ENCODE data around the gene NOTUM. TPM values are rescaled to one million over a fixed set of nuclear protein-coding genes. Genes with fewer than 3 reads are reported as not detected.

NOTUM gene
- total RNA-seq, 4 donors from 2014 or later, result not detected

DNA sequence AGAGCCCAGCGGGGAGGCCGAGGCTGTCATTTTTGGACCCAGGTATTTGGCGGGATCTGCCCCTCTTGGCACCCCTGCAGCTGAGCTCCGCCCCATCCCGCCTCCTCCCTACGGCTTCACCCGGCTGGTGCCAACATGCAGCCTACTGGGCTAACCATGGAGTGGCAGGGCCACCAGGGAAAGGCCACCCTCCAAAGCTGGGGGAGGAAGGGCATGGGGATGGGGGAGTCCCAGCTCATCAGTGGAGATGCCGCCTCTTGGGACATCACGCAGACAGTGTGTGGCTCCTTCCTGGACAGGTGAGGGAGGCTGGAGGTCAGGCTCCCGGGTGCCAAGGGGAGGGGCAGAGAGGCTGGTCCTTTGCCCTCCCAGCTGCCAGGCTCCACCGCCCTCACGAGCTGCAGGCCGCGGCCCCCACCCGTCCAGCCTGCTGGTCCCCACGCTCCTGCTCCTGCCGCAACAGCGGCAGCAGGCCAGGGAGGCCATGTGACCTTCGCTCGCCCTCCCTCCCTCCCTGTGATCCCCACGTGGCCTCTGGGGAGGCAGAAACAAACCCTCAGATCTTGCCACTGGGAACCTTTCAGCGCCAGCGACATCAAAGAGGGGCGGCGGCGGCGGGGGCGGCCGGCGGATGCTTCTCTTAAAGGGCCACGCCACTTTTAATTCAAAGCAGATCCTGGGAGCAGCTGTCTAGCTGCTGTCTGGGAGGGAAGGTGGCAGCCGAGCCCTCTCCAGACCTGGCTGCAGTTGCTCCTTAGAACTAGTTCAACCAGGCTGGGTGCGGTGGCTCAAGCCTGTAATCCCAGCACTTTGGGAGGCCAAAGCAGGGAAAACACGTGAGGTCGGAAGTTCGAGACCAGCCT, 6.8 kb upstream of the NOTUM start:
- TF ChIP-seq, protein P1, sequence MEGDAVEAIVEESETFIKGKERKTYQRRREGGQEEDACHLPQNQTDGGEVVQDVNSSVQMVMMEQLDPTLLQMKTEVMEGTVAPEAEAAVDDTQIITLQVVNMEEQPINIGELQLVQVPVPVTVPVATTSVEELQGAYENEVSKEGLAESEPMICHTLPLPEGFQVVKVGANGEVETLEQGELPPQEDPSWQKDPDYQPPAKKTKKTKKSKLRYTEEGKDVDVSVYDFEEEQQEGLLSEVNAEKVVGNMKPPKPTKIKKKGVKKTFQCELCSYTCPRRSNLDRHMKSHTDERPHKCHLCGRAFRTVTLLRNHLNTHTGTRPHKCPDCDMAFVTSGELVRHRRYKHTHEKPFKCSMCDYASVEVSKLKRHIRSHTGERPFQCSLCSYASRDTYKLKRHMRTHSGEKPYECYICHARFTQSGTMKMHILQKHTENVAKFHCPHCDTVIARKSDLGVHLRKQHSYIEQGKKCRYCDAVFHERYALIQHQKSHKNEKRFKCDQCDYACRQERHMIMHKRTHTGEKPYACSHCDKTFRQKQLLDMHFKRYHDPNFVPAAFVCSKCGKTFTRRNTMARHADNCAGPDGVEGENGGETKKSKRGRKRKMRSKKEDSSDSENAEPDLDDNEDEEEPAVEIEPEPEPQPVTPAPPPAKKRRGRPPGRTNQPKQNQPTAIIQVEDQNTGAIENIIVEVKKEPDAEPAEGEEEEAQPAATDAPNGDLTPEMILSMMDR (IDR thresholded peaks at IDR 0.05; ENCODE audit: low read depth), result no peak

- TF ChIP-seq, protein P1 (IDR thresholded peaks at IDR 0.05; ENCODE audit: low read depth), result no peak
Observed at GRCh38 chr17:81967244-81967532, 6.2 kb upstream of the NOTUM start.

DNA sequence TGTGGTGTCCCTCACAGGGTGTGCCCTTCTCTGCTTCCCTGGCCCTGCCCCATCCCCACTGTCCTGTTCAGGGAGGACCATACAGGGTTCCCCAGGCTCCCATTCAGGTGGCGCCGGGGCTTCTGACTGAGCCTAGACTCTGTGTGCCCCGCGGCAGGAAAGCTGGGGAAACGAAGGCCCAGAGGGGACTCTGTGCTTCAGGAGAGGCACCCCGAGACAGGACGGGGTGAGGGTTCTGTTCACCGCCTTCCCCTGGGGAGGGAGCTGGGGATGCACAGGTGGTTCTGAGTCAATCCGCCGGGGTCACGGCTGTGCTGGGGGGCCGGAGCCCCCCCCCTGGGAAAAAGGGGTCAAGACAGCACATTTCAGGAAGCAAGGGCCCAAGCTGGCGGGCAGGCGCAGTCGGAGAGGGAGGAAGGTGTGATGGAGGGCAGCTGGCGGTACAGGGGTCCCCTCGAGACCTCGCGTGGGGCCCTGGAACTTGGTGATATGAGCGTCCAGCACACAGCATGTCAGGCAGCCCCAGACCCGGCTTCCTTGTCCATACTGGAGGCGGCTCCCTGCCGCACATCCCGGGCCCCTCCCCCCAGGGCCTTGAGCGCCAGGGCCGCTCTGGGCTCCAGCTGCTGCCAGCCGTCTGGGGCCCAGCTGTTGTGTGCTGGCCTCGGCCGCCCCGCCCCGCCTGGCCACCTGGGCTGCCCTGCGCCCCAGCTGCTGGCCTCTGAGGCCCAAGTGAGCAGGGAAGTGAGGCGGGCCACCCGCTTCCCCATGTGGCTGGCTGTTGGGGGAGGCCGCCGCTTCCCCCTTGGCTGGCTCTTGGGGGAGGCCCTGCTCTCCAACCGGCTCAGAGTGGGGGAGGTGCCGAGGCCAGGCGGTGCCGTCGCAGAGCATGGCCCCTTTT, 5.6 kb upstream of the NOTUM start:
- TF ChIP-seq, protein P1 (IDR thresholded peaks at IDR 0.05; ENCODE audit: low read depth), result no peak

DNA sequence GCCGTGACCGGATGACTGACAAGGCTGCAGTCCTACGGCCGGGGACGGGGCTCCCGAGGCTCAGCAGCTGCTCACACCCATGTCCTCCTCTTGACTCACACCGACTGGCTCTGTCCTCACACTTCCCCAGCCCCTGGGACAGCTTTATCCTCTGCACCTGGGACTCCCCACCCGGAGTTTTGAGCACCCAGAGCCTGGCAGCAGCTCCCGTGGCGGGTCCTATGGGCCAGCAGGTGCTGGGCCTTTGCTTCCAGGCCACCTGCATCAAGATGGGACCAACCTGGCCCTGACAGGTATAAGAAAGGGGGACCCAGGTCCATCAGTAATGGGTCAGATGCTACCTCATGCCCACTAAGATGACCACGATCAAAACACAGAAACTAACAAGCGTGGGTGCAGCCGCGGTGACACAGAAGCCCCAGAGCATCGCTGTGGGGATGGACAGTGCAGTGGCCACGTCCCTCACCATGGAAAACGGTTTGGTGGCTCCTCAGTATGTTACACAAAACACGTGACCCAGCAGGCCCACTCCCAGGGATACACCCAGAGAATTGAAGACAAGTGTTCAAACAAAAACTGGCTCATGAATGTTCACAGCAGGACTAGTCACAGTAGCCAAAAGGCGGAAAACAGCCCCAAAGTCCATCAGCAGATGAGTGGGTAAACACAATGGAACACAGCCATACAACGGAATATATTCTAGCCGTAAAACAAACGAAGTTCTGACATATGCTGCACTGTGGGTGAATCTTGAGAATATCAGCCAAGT, 3.3 kb upstream of the NOTUM start:
- TF ChIP-seq, protein P1 (IDR thresholded peaks at IDR 0.05; ENCODE audit: low read depth), result no peak

DNA sequence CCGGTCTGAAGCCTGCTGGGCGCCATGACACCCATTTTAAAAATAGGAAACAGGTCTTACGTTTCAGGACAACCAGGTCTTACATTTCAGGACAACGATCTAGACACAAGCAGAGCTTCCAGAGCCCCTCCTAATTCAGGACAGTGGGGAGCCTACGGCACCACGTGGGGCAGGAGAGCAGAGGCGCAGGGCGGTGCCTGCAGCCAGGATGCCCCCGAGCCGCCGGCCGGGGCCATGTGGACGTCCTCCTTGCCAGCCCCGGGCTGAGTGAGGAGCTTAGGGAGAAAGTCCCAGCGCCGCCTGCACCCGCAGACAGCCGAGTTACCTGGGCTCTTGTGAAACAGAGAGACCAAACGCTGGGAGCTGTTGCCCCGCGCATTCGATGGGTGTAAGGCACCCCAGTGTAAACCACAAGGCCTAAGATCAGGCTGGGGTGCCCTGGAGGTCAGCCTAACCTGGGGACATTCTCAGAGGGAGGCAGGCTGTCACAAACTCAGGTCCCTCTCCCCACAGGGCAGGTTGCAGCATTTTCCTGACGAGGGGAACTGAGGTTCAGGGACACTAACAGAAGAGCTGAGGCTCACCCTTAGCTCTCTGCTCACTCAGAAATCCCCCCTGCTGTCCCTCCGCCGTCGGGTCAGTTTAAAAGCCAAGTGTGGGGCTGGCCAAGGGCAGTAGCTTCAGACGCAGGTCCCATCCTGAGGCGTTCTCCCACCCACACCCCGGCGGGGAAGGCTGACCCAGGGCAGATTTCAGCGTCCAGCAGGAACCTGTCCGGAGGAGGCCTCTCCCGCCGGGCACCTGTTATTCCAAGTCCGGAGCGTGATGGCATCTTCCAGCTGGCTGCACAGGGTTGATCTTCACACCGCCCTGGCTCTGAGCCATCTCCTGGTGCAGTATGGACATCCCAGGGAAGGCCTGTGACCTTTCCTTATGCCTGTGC, 1.8 kb upstream of the NOTUM start:
- TF ChIP-seq, protein P1 (IDR thresholded peaks at IDR 0.05; ENCODE audit: low read depth), result no peak

GRCh38 chr17:81961521-81962498, 823 bp upstream of the NOTUM start:
- TF ChIP-seq, protein P1 (IDR thresholded peaks at IDR 0.05; ENCODE audit: low read depth), result no peak
